GM12864 (cell line): ENCODE data around the gene THAP4.

Experiments used
- DNase-seq: peaks from one replicate; pipeline ENCODE4 v3.0.0-alpha.2; 2011; ENCODE audit warnings: low read depth
- H3K4me3 ChIP-seq: 2 replicates; pipeline ENCODE4 v1.5.1; 2011; ENCODE audit warnings: mild to moderate bottlenecking, low read depth, low read length, control low read depth
- CTCF ChIP-seq: IDR thresholded peaks from 2 replicates; pipeline ENCODE4 v1.5.1; 2011; ENCODE audit warnings: low read depth, mild to moderate bottlenecking, moderate library complexity, low read length, control low read depth, inconsistent platforms; ENCODE audit errors: missing control alignments

THAP4 gene

GRCh38 chr2:241560162-241560882 is 76.6 kb downstream of the THAP4 start:
- no peak for DNase-seq
- H3K4me3 ChIP-seq = no peak overlapping the region
- no peak for TF ChIP-seq CTCF

- DNase-seq = no peak
- H3K4me3 ChIP-seq = peak overlapping the region; percentile 48
These were observed 77.4 kb downstream of the THAP4 start for GRCh38 chr2:241559323-241560161.

GRCh38 chr2:241558532-241559322 is 78.2 kb downstream of the THAP4 start, which contains the start of gene BOK:
Gene BOK, plus strand, starts transcription at chr2:241558745. Its CDS starts 739 bp downstream, at chr2:241559484.
- H3K4me3 ChIP-seq = peak within 1 kb of the TSS; percentile 48
- TF ChIP-seq CTCF = no peak
- no peak for DNase-seq

More at GRCh38 chr2:241559323-241560161, 77.4 kb downstream of the THAP4 start:
- TF ChIP-seq CTCF = no peak

GRCh38 chr2:241556746-241557145 is 80.2 kb downstream of the THAP4 start:
- DNase-seq = no peak
- H3K4me3 ChIP-seq = no peak overlapping the region
- no peak for TF ChIP-seq CTCF

- H3K4me3 ChIP-seq = no peak overlapping the region
- DNase-seq = no peak
- TF ChIP-seq CTCF = no peak
These were observed 81.2 kb downstream of the THAP4 start for GRCh38 chr2:241555711-241556110.

GRCh38 chr2:241554610-241555322 is 82.2 kb downstream of the THAP4 start:
- no peak for TF ChIP-seq CTCF
- H3K4me3 ChIP-seq = no peak overlapping the region
- DNase-seq = no peak
